HepG2 (cell line): ENCODE data around the gene ELAPOR1. TPM values are rescaled to one million over a fixed set of nuclear protein-coding genes. Genes with fewer than 3 reads are reported as not detected.
A peak's percentile ranks its signal among the peaks of the same experiment; 100 is the strongest.

Experiments used
- ATAC-seq: fragments of 200-7000 bp; cut with Tn5 transposase; 3 replicates; pipeline ENCODE4 v1.9.1; 2020; ENCODE audit warnings: mild to moderate bottlenecking, moderate library complexity
- BruUV-seq: library from RNA; stranded (reverse); fragments of 400-500 nt; replicated peaks from 2 replicates; lab custom pipeline; 2021; lab: Mats Ljungman, UMichigan
- CTCF ChIA-PET: fragments of 300-600 bp; formaldehyde crosslinking; extraction: SDS; loops from one replicate; lab custom pipeline; 2021; ENCODE audit warnings: low total read pairs, inconsistent platforms, low intra/inter-chr PET ratio; lab: Yijun Ruan, JAX
- POLR2A ChIA-PET: fragments of 350-600 bp; sonication (Branson Sonifier 250); formaldehyde crosslinking; loops from one replicate; lab custom pipeline; 2020; ENCODE audit warnings: antibody characterized with exemption, inconsistent platforms; lab: Yijun Ruan, JAX
- DNase-seq: peaks from one replicate; pipeline ENCODE4 v3.0.0-alpha.2; 2015; ENCODE audit warnings: low spot score
- FAIRE-seq: peaks from 3 replicates; lab custom pipeline; 2011; peaks lifted over from hg19 to GRCh38; lab: Jason Lieb, UNC
- H2AFZ ChIP-seq: one replicate; pipeline ENCODE4 v1.6.1; 2011; ENCODE audit warnings: low read length, inconsistent platforms
- H3K27ac ChIP-seq: fragments of 300-600 bp; 3 replicates; pipeline ENCODE4 v1.8.0; 2011; ENCODE audit warnings: mixed run types, mild to moderate bottlenecking, mixed read lengths, low read length, inconsistent platforms; ENCODE audit not compliant: insufficient read depth; ENCODE audit errors: extremely low read length
- H3K27me3 ChIP-seq, 2 experiments: fragments of 200-600 bp in 1 of 2; 2 replicates in 1 of 2; 3 replicates in 1 of 2; pipeline versions ENCODE4 v1.6.0 to v1.8.0; 2011; ENCODE audit warnings: low read length in 2 of 2, mild to moderate bottlenecking in 2 of 2, moderate library complexity in 2 of 2, inconsistent platforms in 1 of 2; ENCODE audit not compliant: insufficient read depth in 2 of 2, control insufficient read depth in 1 of 2
- H3K36me3 ChIP-seq, 2 experiments: fragments of 200-600 bp in 1 of 2; replicated peaks in 1 of 2; 2 replicates in 1 of 2; 3 replicates in 1 of 2; pipeline versions ENCODE4 v1.5.1 to v1.8.0; 2011; ENCODE audit warnings: low read length in 2 of 2, inconsistent platforms in 1 of 2; ENCODE audit not compliant: insufficient read depth in 2 of 2, control insufficient read depth in 1 of 2
- H3K4me1 ChIP-seq: 2 replicates; pipeline ENCODE4 v1.5.1; 2012; ENCODE audit warnings: low read length, inconsistent platforms; ENCODE audit not compliant: insufficient read depth
- H3K4me2 ChIP-seq: 2 replicates; pipeline ENCODE4 v1.6.0; 2011; ENCODE audit warnings: low read depth, low read length, inconsistent platforms
- H3K4me3 ChIP-seq, 3 experiments: fragments of 200-600 bp in 1 of 3; sonication (generic), shearing (Covaris generic) in 1 of 3; replicated peaks in 1 of 3; 2 replicates each; pipeline ENCODE4 v1.5.1; 2011 to 2016; ENCODE audit warnings: low read length in 3 of 3, inconsistent platforms in 2 of 3, low read depth in 2 of 3, mild to moderate bottlenecking in 2 of 3, control low read depth in 1 of 3, mixed read lengths in 1 of 3; ENCODE audit not compliant: insufficient read depth in 1 of 3
- H3K79me2 ChIP-seq: one replicate; pipeline ENCODE4 v1.6.1; 2011; ENCODE audit warnings: low read length, inconsistent platforms; ENCODE audit not compliant: insufficient read depth
- H3K9ac ChIP-seq: 2 replicates; pipeline ENCODE4 v1.6.0; 2011; ENCODE audit warnings: mild to moderate bottlenecking, low read depth, low read length, inconsistent platforms; ENCODE audit not compliant: insufficient read depth
- H3K9me3 ChIP-seq: 2 replicates; pipeline ENCODE4 v1.5.1; 2012; ENCODE audit warnings: mild to moderate bottlenecking, low read length
- H4K20me1 ChIP-seq: 2 replicates; pipeline ENCODE4 v1.6.0; 2011; ENCODE audit warnings: inconsistent platforms, mild to moderate bottlenecking, low read length, moderate library complexity; ENCODE audit not compliant: insufficient read depth
- HDAC6 ChIP-seq: fragments of 200-600 bp; sonication (generic); IDR thresholded peaks from 2 replicates; pipeline ENCODE4 v1.7.0; 2017; ENCODE audit warnings: mild to moderate bottlenecking, antibody characterized with exemption, low read length, low read depth
- MIER2 ChIP-seq: IDR thresholded peaks from 2 replicates; pipeline ENCODE4 v1.6.1; 2016; ENCODE audit warnings: missing biosample characterization, missing genetic modification reagents
- SKI ChIP-seq: fragments of 450-650 bp; IDR thresholded peaks from one replicate; pipeline ENCODE4 v1.6.1; 2018; ENCODE audit warnings: mild to moderate bottlenecking; ENCODE audit not compliant: partially characterized antibody
- ZBTB21 ChIP-seq: sonication (generic); formaldehyde crosslinking; IDR thresholded peaks from 2 replicates; pipeline ENCODE4 v1.4.0; 2020; ENCODE audit warnings: missing genetic modification reagents
- ZBTB49 ChIP-seq: sonication (generic); formaldehyde crosslinking; IDR thresholded peaks from 2 replicates; pipeline ENCODE4 v1.4.0; 2020; ENCODE audit warnings: missing genetic modification reagents, borderline replicate concordance
- ZNF460 ChIP-seq: sonication (generic); formaldehyde crosslinking; IDR thresholded peaks from 2 replicates; pipeline ENCODE4 v1.5.1; 2020; ENCODE audit warnings: missing genetic modification reagents, mild to moderate bottlenecking, borderline replicate concordance
- ZNF530 ChIP-seq: sonication (generic); formaldehyde crosslinking; IDR thresholded peaks from 2 replicates; pipeline ENCODE4 v1.5.0; 2020; ENCODE audit warnings: low read depth, mild to moderate bottlenecking, missing genetic modification reagents
- ZNF687 ChIP-seq: sonication (generic); formaldehyde crosslinking; IDR thresholded peaks from 2 replicates; pipeline ENCODE4 v1.5.1; 2020; ENCODE audit warnings: mild to moderate bottlenecking, missing genetic modification reagents, moderate library complexity
- WGBS: methylation state at CpG from one replicate; pipeline ENCODE4 v1.1.6; 2017; ENCODE audit warnings: low lambda C conversion rate; 5-methylcytosine and 5-hydroxymethylcytosine counted together
- in situ Hi-C: cut with HindIII; loops from 2 replicates; pipeline ENCODE4 v1.10.0; 2017; ENCODE audit warnings: low pct_unique_long_range_greater_than_20kb; ENCODE audit not compliant: extremely low pct_ligation_motif_present
- intact Hi-C: fragments of 100-400 bp; cut with micrococcal nuclease; formaldehyde crosslinking; loops from one replicate; pipeline ENCODE4 v1.10.0; 2022; ENCODE audit not compliant: unreplicated experiment
- polyA plus RNA-seq, 8 experiments: library from polyadenylated mRNA; depleted of rRNA in 3 of 8; stranded (reverse) in 7 of 8; unstranded in 1 of 8; fragments of >200 nt; fragmentation: Illumina TruSeq in 4 of 8; extraction: Trizol in 4 of 8; gene quantifications; 2 replicates each; pipeline versions ENCODE4 v1.2.1 to v1.2.3, GENCODE V29; 2011 to 2016; ENCODE audit warnings: low read depth in 4 of 8, missing spikeins in 1 of 8, mixed read lengths in 1 of 8; ENCODE audit not compliant: insufficient read depth in 1 of 8
- total RNA-seq, 5 experiments: library from RNA; depleted of rRNA; stranded (reverse); fragments of >200 nt; fragmentation: Illumina TruSeq; extraction: Trizol; gene quantifications; 2 replicates each; pipeline ENCODE4 v1.2.3, GENCODE V29; 2016; ENCODE audit warnings: low read depth in 1 of 5

The ELAPOR1 gene
- total and polyA plus RNA-seq, 2 of the 13 experiments (the other 11 are each of a cell fraction or from before 2014, with no cell fraction given) = 0.13 to 0.20 TPM

GRCh38 chr1:109080441-109081082 is 33.4 kb upstream of the ELAPOR1 start:
- peak overlapping the region; percentile 63 for H3K9ac ChIP-seq
- no peaks in the 10 kb centered on the region for H4K20me1 ChIP-seq
- WGBS = 58% methylated on average over 5 of the region's 5 CpGs
- no TSS peak for BruUV-seq
- H3K36me3 ChIP-seq = no peaks in the 10 kb centered on the region
- no peaks in the 10 kb centered on the region; a peak in 2 of 5 replicates for H3K27me3 ChIP-seq
- peak overlapping the region; percentile 77 for H3K4me2 ChIP-seq
- ChIA-PET POLR2A (interaction anchor here (1.0 to 1.3 kb wide), 2 partner anchors 10 to 20 kb away, joined by 4 to 8 read pairs; partner anchors contain the start of gene TMEM167B), CTCF (no interaction called here)
- FAIRE-seq = no peak
- H3K4me1 ChIP-seq = peaks cover 58% of the 10 kb centered on the region
- intact Hi-C loops (no loop called here), in situ Hi-C loops (no loop called here)
- H3K4me3 ChIP-seq = peak overlapping the region; percentile 1 to 50 (median 46); a peak in 2 of 6 replicates
- H3K27ac ChIP-seq = peak overlapping the region; percentile 52
- H2AFZ ChIP-seq = peak overlapping the region; percentile 100
- ATAC-seq = no peak
- DNase-seq = no peak
- TF ChIP-seq SKI (no peak), ZNF460 (CRISPR knock-in tag) (peak; percentile 65)
- TF ChIP-seq, all 625 proteins: peak for 1
- Histone ChIP-seq H3K79me2 (peaks cover 2% of the 10 kb centered on the region), H3K9me3 (no peaks in the 10 kb centered on the region)

GRCh38 chr1:109083501-109083900 is 30.4 kb upstream of the ELAPOR1 start:
- Histone ChIP-seq H3K9me3 (no peaks in the 10 kb centered on the region), H3K9ac (no peak overlapping the region), H3K27ac (peak overlapping the region; percentile 21), H2AFZ (no peak overlapping the region), H3K36me3 (no peaks in the 10 kb centered on the region), H3K4me2 (peak overlapping the region; percentile 74), H4K20me1 (no peaks in the 10 kb centered on the region), H3K27me3 (no peaks in the 10 kb centered on the region), H3K4me3 (no peak overlapping the region), H3K4me1 (peaks cover 45% of the 10 kb centered on the region), H3K79me2 (no peaks in the 10 kb centered on the region)
- intact Hi-C loops (no loop called here), in situ Hi-C loops (no loop called here)
- CTCF ChIA-PET = no interaction called here
- no peak for ATAC-seq
- WGBS = 75% methylated on average over 3 of the region's 3 CpGs
- no peak for FAIRE-seq
- POLR2A ChIA-PET = interaction anchor here (1.0 to 4.0 kb wide), 3 partner anchors 17 to 130 kb away, joined by 3 to 26 read pairs (median 4); partner anchors contain the start of genes SARS1 and WDR47
- no TSS peak for BruUV-seq
- no peak for DNase-seq
- TF ChIP-seq HDAC6 (no peak), ZNF530 (CRISPR knock-in tag) (no peak), ZNF687 (no peak), ZBTB21 (no peak), MIER2 (CRISPR knock-in tag) (no peak), ZBTB49 (no peak)
